ENCODE data around the gene TNS2.
A peak's percentile ranks its signal among the peaks of the same experiment; 100 is the strongest.

The TNS2 gene

DNA sequence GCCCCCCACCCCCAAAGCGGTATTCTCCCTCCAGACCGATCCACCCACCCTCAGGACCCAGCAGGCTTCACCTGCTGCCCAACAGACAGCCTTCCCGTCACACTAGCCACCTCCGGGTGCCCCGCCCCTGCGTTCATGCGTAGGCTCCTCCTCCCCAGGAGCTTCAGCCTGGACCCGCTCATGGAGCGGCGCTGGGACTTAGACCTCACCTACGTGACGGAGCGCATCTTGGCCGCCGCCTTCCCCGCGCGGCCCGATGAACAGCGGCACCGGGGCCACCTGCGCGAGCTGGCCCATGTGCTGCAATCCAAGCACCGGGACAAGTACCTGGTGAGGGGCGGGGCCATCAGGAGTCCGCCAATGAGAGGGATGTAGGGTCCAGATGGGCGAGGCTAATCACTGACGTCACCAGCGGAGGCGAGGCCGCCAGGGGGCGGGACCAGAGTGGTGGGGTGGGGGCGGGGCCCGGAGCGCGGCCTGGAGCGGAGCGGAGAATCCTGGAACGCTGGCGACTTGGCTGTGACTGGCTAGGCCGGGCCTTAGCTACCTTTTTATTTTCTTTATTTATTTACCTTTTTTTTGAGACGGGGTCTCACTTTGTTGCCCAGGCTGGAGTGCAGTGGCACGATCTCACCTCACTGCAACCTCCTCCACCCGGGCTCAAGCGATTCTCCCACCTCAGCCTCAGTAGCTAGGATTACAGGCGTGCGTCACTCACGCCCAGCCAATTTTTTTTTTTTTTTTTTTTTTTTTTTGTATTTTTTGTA is 4.4 kb downstream of the TNS2 start:
- DNase-seq (ENCODE audit: low read depth): peak; percentile 78
- TF ChIP-seq, protein P1, sequence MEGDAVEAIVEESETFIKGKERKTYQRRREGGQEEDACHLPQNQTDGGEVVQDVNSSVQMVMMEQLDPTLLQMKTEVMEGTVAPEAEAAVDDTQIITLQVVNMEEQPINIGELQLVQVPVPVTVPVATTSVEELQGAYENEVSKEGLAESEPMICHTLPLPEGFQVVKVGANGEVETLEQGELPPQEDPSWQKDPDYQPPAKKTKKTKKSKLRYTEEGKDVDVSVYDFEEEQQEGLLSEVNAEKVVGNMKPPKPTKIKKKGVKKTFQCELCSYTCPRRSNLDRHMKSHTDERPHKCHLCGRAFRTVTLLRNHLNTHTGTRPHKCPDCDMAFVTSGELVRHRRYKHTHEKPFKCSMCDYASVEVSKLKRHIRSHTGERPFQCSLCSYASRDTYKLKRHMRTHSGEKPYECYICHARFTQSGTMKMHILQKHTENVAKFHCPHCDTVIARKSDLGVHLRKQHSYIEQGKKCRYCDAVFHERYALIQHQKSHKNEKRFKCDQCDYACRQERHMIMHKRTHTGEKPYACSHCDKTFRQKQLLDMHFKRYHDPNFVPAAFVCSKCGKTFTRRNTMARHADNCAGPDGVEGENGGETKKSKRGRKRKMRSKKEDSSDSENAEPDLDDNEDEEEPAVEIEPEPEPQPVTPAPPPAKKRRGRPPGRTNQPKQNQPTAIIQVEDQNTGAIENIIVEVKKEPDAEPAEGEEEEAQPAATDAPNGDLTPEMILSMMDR (conservative IDR thresholded peaks at IDR 0.05; ENCODE audit: low read length): no peak
- H3K4me3 ChIP-seq (ENCODE audit: low read length): peak overlapping the region; percentile 34

DNA sequence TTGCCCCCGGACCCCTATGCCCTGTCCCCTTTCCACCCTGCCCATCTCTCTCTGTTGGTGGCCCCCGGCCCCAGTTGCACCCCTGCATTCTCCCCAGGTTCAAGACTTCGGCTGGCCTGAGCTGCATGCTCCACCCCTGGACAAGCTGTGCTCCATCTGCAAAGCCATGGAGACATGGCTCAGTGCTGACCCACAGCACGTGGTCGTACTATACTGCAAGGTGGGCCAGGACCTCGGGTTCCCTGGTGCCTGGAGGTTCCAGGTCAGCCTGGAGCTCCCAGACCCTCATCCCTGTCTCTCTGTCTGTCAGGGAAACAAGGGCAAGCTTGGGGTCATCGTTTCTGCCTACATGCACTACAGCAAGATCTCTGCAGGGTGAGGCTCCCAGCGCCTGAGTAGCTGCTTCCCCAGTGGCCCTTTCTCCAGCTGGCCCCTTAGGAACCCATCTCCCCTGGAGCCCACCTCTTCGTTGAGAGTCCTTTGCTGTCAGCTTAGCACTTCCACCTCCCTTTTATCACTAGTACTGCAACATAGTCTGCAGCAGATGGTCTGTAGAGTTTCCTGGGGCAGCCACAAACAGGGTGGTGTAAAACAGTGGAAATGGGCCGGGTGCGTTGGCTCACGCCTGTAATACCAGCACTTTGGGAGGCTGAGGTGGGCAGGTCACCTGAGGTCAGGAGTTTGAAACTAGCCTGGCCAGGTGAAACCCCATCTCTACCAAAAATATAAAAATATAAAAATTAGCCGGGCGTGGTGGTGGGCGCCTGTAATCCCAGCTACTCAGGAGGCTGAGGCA is 5.8 kb downstream of the TNS2 start:
- no peak overlapping the region for H3K4me3 ChIP-seq (ENCODE audit: low read length)
- no peak for DNase-seq (ENCODE audit: low read depth)
- TF ChIP-seq, protein P1 (conservative IDR thresholded peaks at IDR 0.05; ENCODE audit: low read length): no peak

DNA sequence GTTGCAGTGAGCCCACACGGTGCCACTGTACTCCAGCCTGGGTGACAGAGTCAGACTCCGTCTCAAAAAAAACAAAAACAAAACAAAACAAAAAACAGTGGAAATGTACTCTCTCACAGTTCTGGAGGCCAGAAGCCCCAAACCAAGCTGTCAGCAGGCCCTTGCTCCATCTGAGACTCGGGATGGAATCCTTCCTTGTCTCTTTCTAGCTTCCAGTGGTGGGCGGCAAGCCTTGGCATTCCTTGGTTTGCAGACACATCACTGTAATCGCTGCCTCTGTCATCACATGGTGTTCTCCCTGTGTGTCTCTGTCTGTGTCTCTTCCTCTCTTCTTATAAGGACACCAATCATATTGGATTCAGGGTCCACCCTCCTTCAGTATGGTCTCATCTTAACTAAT is 6.4 kb downstream of the TNS2 start:
- TF ChIP-seq, protein P1 (conservative IDR thresholded peaks at IDR 0.05; ENCODE audit: low read length): no peak
- no peak overlapping the region for H3K4me3 ChIP-seq (ENCODE audit: low read length)
- DNase-seq (ENCODE audit: low read depth): no peak

DNA sequence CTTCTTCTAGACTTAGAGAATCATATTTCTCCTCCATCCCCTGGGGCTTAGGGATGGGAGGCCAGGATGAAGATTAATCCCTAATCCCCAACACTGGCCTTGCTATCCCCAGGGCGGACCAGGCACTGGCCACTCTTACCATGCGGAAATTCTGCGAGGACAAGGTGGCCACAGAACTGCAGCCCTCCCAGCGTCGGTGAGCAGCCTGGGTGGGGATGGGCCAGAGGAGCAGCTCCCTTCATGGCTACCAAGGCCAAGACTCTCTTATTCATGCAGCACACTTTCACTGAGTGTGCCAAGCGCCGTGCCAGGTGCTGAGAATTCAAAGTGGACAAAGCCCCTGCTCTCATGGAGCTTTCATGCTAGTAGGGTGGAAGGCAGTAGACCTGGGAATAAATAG is 7.0 kb downstream of the TNS2 start:
- no peak overlapping the region for H3K4me3 ChIP-seq (ENCODE audit: low read length)
- DNase-seq (ENCODE audit: low read depth): no peak
- TF ChIP-seq, protein P1 (conservative IDR thresholded peaks at IDR 0.05; ENCODE audit: low read length): no peak

DNA sequence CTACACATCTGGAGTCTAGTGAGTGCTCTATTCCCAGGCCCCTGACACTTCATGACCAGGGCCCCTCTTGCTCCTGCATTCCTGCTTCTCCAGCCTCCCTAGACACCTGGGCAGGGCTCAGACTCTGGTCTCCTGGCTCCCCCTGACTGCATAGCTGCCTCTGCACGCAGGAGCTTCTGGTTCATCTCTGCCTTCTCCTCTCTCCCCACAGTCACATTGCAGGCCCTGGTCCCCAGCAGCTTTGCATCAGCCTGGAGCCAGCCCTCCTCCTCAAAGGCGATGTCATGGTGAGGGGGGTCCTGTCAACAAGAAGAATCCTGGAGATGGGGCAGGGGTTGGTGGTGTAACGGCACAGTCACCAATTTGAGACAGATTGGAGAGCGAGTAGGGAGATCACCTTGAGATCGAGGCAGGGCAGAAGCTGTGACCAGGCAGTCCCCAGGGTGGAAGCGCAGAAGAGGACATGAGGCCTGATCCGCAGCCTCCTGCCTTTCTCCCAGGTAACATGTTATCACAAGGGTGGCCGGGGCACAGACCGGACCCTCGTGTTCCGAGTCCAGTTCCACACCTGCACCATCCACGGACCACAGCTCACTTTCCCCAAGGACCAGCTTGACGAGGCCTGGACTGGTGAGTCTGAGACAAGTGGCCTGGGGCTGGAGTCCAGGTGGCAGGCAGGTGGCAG is 8.1 kb downstream of the TNS2 start:
- DNase-seq (ENCODE audit: low read depth): no peak
- TF ChIP-seq, protein P1 (conservative IDR thresholded peaks at IDR 0.05; ENCODE audit: low read length): no peak
- H3K4me3 ChIP-seq (ENCODE audit: low read length): no peak overlapping the region

DNA sequence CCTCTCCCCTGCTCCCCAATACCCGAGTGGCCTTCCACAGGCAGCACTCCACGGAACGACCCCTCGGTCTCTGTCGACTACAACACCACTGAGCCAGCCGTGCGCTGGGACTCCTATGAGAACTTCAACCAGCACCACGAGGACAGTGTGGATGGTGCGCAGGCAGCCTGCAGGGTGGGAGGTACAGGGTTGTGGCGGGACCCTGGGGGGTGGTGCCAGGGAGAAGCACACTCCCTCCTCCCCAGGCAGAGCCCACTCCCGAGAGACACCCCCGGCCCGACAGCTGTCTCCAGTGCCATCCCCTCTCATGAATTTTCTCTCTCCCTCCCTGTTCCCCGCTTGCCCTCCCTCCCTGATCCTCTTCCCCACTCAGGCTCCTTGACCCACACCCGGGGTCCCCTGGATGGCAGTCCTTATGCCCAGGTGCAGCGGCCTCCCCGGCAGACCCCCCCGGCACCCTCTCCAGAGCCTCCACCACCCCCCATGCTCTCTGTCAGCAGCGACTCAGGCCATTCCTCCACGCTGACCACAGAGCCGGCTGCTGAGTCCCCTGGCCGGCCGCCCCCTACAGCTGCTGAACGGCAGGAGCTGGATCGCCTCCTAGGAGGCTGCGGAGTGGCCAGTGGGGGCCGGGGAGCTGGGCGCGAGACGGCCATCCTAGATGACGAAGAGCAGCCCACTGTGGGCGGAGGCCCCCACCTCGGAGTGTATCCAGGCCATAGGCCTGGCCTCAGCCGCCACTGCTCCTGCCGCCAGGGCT is 9.0 kb downstream of the TNS2 start:
- no peak overlapping the region for H3K4me3 ChIP-seq (ENCODE audit: low read length)
- DNase-seq (ENCODE audit: low read depth): no peak
- TF ChIP-seq, protein P1 (conservative IDR thresholded peaks at IDR 0.05; ENCODE audit: low read length): no peak

All from AG10803 (cell line).